ENCODE results near the gene WFDC8. TPM values are rescaled to one million over a fixed set of nuclear protein-coding genes. Genes with fewer than 3 reads are reported as not detected.
"Not testable (repeated sequence)": the region's sequence is repeated elsewhere in the genome, so short reads cannot be mapped to it uniquely, and the experiment has no call there.

Gene WFDC8
- total RNA-seq, 1 experiment from 2014 or later: not detected

DNA sequence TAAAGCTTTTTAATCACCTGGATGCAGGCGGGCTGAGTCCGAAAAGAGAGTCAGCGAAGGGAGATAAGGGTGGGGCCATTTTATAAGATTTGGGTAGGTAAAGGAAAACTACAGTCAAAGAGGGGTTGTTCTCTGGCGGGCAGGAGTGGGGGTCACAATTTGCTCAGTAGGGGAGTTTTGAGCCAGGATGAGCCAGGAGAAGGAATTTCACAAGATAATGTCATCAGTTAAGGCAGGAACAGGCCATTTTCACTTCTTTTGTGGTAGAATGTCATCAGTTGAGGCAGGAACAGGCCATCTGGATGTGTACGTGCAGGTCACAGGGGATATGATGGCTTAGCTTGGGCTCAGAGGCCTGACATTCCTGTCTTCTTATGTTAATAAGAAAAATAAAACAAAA, 5.2 kb upstream of the WFDC8 start:
- not testable (repeated sequence) for H2BK5ac ChIP-seq (ENCODE audit: insufficient read length, low read length); H3K27ac Mint-ChIP-seq; H3K4me2 ChIP-seq (ENCODE audit: insufficient read depth, insufficient read length, low read length); H2BK20ac ChIP-seq (ENCODE audit: low read depth, low read length, poor library complexity, severe bottlenecking); H2BK120ac ChIP-seq (ENCODE audit: low read depth, low read length, poor library complexity, severe bottlenecking); H3K23ac ChIP-seq (ENCODE audit: insufficient read length, low read depth, low read length); DNase-seq; H3K23me2 ChIP-seq (ENCODE audit: insufficient read length, low read depth, low read length, poor library complexity, severe bottlenecking); H3K27me3 ChIP-seq (ENCODE audit: insufficient read depth, low read length); H3K27ac ChIP-seq (ENCODE audit: insufficient read length, low read depth, low read length); H3K36me3 Mint-ChIP-seq (ENCODE audit: insufficient read depth in 1 of 3, low read depth in 3 of 3); H3K14ac ChIP-seq (ENCODE audit: insufficient read depth, low read length); H4K8ac ChIP-seq (replicated peaks; ENCODE audit: insufficient read length, low read depth, low read length); H3K79me2 ChIP-seq (ENCODE audit: insufficient read depth, low read length); H4K5ac ChIP-seq (ENCODE audit: insufficient read length, low read depth, low read length); H2AFZ ChIP-seq (ENCODE audit: low read length); H3K4me3 Mint-ChIP-seq; H3K79me1 ChIP-seq (ENCODE audit: insufficient read depth, low read depth, low read length, poor library complexity, severe bottlenecking); H3K9me3 ChIP-seq (ENCODE audit: control insufficient read depth, low read depth, low read length); H3K27me3 Mint-ChIP-seq (ENCODE audit: low read depth); H3T11ph ChIP-seq (ENCODE audit: low read length); H2BK15ac ChIP-seq (ENCODE audit: low read depth, low read length); H3K9ac ChIP-seq (ENCODE audit: extremely low read depth, insufficient read length, low read length); H2BK12ac ChIP-seq (ENCODE audit: insufficient read length, low read depth, low read length); H3K18ac ChIP-seq (ENCODE audit: insufficient read length, low read depth, low read length); H3K4ac ChIP-seq (ENCODE audit: low read depth, low read length); H3K56ac ChIP-seq (ENCODE audit: insufficient read length, low read depth, low read length); H3K9me3 Mint-ChIP-seq; H4K91ac ChIP-seq (ENCODE audit: insufficient read length, low read depth, low read length); H2AK5ac ChIP-seq (ENCODE audit: insufficient read length, low read length); H3K4me1 ChIP-seq (ENCODE audit: insufficient read depth, low read length); H4K20me1 ChIP-seq (ENCODE audit: control insufficient read depth, insufficient read depth, insufficient read length)
- H3K4me1 Mint-ChIP-seq: peaks cover 11 to 17% of the 10 kb centered on the region in 2 experiments
- WGBS (ENCODE audit: extremely low coverage, insufficient read length, low lambda C conversion rate): no CpG with 5 or more reads among the region's 5 CpGs

Data from H9 (cell line).